Activated CD8-positive, alpha-beta T cell treated with anti-CD3 and anti-CD28 coated beads for 36 hours (primary cell): Measurements from ENCODE around the gene DDX51. TPM values are rescaled to one million over a fixed set of nuclear protein-coding genes. Genes with fewer than 3 reads are reported as not detected.

Experiments
- ATAC-seq: fragments of 200-7000 bp; cut with Tn5 transposase; one replicate; pipeline ENCODE4 v1.10.0; 2021; ENCODE audit warnings: mild to moderate bottlenecking, moderate library complexity
- CTCF ChIA-PET: fragments of 350-600 bp; sonication (Branson Sonifier 250); formaldehyde crosslinking; loops from one replicate; lab custom pipeline; 2021; ENCODE audit warnings: antibody characterized with exemption; lab: Charles Lee
- POLR2A ChIA-PET: fragments of 350-600 bp; sonication (Branson Sonifier 250); formaldehyde crosslinking; loops from one replicate; lab custom pipeline; 2021; ENCODE audit warnings: antibody characterized with exemption; lab: Charles Lee
- DNase-seq: peaks from one replicate; pipeline ENCODE4 v3.0.0-alpha.2; 2020
- H3K27ac Mint-ChIP-seq: one replicate; pipeline ENCODE4 v1.8.0; 2021; ENCODE audit warnings: mild to moderate bottlenecking, mixed read lengths
- H3K27me3 Mint-ChIP-seq: one replicate; pipeline ENCODE4 v1.8.0; 2021; ENCODE audit warnings: mixed read lengths
- H3K36me3 Mint-ChIP-seq: one replicate; pipeline ENCODE4 v1.8.0; 2021; ENCODE audit warnings: low read depth, mixed read lengths
- H3K4me1 Mint-ChIP-seq: one replicate; pipeline ENCODE4 v1.8.0; 2021; ENCODE audit warnings: low read depth, mixed read lengths
- H3K4me3 Mint-ChIP-seq: one replicate; pipeline ENCODE4 v1.8.0; 2021; ENCODE audit warnings: mild to moderate bottlenecking, moderate library complexity, mixed read lengths
- H3K9me3 Mint-ChIP-seq: one replicate; pipeline ENCODE4 v1.8.0; 2021; ENCODE audit warnings: mixed read lengths
- CTCF ChIP-seq: fragments of 200-600 bp; IDR thresholded peaks from one replicate; pipeline ENCODE4 v1.8.0; 2022; ENCODE audit warnings: antibody characterized with exemption, mild to moderate bottlenecking
- intact Hi-C: fragments of 100-400 bp; cut with micrococcal nuclease; formaldehyde crosslinking; loops from one replicate; pipeline ENCODE4 v1.10.0; 2022
- total RNA-seq, 2 experiments: library from RNA; stranded (reverse); gene quantifications; one replicate each; pipeline ENCODE4 v1.2.3, GENCODE V29; 2021

Gene DDX51
- total RNA-seq, 2 experiments from 2014 or later, result 24.1 to 25.5 TPM

GRCh38 chr12:132170637-132171292 lies 26.6 kb upstream of the DDX51 start:
- no peak overlapping the region for H3K4me3 Mint-ChIP-seq
- H3K9me3 Mint-ChIP-seq, result peaks cover 2% of the 10 kb centered on the region
- CTCF ChIA-PET, result no interaction called here
- no peak overlapping the region for H3K27ac Mint-ChIP-seq
- ATAC-seq (no peak), DNase-seq (no peak)
- H3K4me1 Mint-ChIP-seq, result peaks cover 16% of the 10 kb centered on the region
- POLR2A ChIA-PET, result interaction anchor here (1.0 kb wide), 1 partner anchor 14 kb away, joined by 3 read pairs; no protein-coding TSS in a partner anchor
- no peak for TF ChIP-seq CTCF
- intact Hi-C loops, result no loop called here
- no peaks in the 10 kb centered on the region for H3K36me3 Mint-ChIP-seq
- H3K27me3 Mint-ChIP-seq, result peaks cover 11% of the 10 kb centered on the region

- Mint-ChIP-seq H3K27ac (no peak overlapping the region), H3K9me3 (peaks cover 2% of the 10 kb centered on the region), H3K4me3 (no peak overlapping the region), H3K36me3 (no peaks in the 10 kb centered on the region), H3K4me1 (peaks cover 16% of the 10 kb centered on the region), H3K27me3 (peaks cover 11% of the 10 kb centered on the region)
- ATAC-seq (no peak), DNase-seq (no peak)
- ChIA-PET POLR2A (no interaction called here), CTCF (no interaction called here)
- intact Hi-C loops, result no loop called here
- no peak for TF ChIP-seq CTCF
Observed at GRCh38 chr12:132170094-132170636, 26.0 kb upstream of the DDX51 start.

DNA sequence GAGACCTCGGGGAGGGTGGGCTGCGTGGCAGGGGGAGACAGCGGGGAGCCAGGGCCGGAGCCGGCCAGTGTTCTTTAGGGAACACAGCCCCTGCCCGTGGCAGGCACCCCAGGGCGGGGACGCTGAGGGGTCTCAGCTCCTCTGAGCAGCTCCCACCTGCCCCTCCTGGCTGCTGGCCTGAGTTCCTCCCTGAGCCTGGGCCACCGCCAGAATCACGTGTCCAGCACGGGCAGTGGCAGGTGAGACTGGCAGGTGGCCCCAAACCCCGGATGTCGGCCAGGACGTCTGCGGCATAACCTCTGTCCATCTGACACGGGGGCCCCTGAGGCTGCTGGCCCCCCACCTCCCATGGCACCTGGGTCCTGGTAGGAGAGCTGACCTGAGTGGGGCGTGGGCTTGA lies 25.3 kb upstream of the DDX51 start:
- POLR2A ChIA-PET, result no interaction called here
- DNase-seq, result no peak
- Mint-ChIP-seq H3K4me3 (no peak overlapping the region), H3K27ac (no peak overlapping the region), H3K27me3 (peaks cover 7% of the 10 kb centered on the region), H3K4me1 (peaks cover 14% of the 10 kb centered on the region), H3K9me3 (peaks cover 2% of the 10 kb centered on the region), H3K36me3 (no peaks in the 10 kb centered on the region)
- ATAC-seq, result no peak
- TF ChIP-seq CTCF, result no peak
- intact Hi-C loops, result no loop called here
- CTCF ChIA-PET, result no interaction called here

- DNase-seq (no peak), ATAC-seq (no peak)
- intact Hi-C loops, result no loop called here
- H3K4me1 Mint-ChIP-seq, result peaks cover 18% of the 10 kb centered on the region
- ChIA-PET CTCF (interaction anchor here (1.2 kb wide), 1 partner anchor 15 kb away, joined by 4 read pairs; no protein-coding TSS in a partner anchor), POLR2A (interaction anchor here (1.4 kb wide), 1 partner anchor 18 kb away, joined by 3 read pairs; no protein-coding TSS in a partner anchor)
- no peak overlapping the region for H3K4me3 Mint-ChIP-seq
- TF ChIP-seq CTCF, result no peak
- H3K9me3 Mint-ChIP-seq, result peaks cover 2% of the 10 kb centered on the region
- no peak overlapping the region for H3K27ac Mint-ChIP-seq
- peaks cover 7% of the 10 kb centered on the region for H3K27me3 Mint-ChIP-seq
- no peaks in the 10 kb centered on the region for H3K36me3 Mint-ChIP-seq
Observed at GRCh38 chr12:132168311-132169031, 24.4 kb upstream of the DDX51 start.
